ENCODE measurements around the gene ICAM2. TPM values are rescaled to one million over a fixed set of nuclear protein-coding genes. Genes with fewer than 3 reads are reported as not detected.
A peak's percentile ranks its signal among the peaks of the same experiment; 100 is the strongest.

The ICAM2 gene
- polyA plus RNA-seq, 1 donor from 2014 or later, result 183 TPM

DNA sequence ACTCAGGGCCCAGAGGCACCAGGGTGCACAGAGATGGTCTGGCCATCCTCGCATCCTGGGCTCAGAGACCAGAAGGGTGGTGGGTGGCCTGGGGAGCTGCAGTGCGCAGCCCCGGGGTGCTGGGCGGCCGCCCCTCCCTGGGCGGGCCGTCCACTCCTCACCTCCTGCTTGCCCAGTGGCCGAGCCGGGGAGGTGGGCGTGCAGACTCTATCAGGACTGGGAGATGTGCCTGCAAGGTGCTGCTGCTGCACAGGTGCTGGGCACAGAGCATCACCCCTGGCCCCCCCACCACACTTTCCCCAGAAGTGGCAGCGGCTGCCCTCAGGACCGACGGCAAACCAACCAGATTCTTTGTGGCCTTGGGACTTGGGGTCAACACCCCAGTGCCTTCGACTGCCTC is 47.6 kb downstream of the ICAM2 start, which contains the start of gene SCN4A:
Gene SCN4A, minus strand, starts transcription at position 123 of the 400 bp plus-strand sequence. Its CDS starts 77 bp downstream, at position 46.
- H3K27me3 Mint-ChIP-seq, result peaks cover 2% of the 10 kb centered on the region
- H3K9me3 Mint-ChIP-seq, result no peaks in the 10 kb centered on the region
- H3K36me3 Mint-ChIP-seq, result peaks cover 6% of the 10 kb centered on the region
- peaks cover 0 to 3% (median 0%) of the 10 kb centered on the region in 3 donors for H3K4me1 Mint-ChIP-seq
- H3K4me3 Mint-ChIP-seq, result no peak within 1 kb of the TSS
- peak within 1 kb of the TSS in 1 of 3 donors; percentile 41 for H3K27ac Mint-ChIP-seq

DNA sequence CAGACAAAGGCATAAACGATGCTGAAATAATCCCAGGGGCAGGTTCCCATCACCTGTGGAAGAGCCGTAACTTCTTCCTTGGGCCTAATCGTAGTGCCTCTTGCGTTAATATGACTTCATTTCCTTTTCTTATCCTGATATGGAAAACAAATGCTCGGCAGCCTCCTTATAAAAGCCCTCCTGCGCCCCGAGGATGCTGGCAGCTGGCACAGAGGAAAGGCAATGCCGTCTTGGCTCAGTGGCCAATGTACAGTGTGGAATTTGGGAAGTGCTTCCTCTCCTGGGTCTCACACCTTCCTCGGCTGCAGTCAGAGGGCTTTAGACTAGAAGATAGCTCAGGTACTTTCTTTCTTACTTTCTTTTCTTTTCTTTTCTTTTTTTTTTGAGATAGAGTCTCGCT is 51.2 kb downstream of the ICAM2 start:
- no peaks in the 10 kb centered on the region for H3K27me3 Mint-ChIP-seq
- H3K4me1 Mint-ChIP-seq, result peaks cover 0 to 4% (median 4%) of the 10 kb centered on the region in 3 donors
- H3K27ac Mint-ChIP-seq, result no peak overlapping the region
- peaks cover 5% of the 10 kb centered on the region for H3K36me3 Mint-ChIP-seq
- H3K4me3 Mint-ChIP-seq, result no peak overlapping the region
- H3K9me3 Mint-ChIP-seq, result no peaks in the 10 kb centered on the region

DNA sequence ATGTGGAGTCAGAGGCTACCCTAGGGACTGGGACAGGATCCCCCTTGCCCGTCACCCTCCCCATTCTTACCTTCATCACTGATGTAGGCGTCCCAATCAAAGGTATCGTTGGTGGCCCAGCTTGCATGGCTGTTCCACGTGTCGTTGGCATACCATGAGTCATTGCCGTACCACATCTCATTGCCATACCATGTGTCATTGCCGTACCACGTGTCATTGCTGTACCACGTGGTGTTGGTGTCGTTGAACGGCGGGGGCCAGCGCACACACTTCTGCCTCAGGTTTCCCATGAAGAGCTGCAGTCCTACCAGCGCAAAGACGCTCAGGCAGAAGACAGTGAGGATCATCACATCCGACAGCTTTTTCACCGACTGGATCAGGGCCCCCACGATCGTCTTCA is 52.5 kb downstream of the ICAM2 start:
- H3K27ac Mint-ChIP-seq, result no peak overlapping the region
- H3K27me3 Mint-ChIP-seq, result no peaks in the 10 kb centered on the region
- peaks cover 0 to 4% (median 4%) of the 10 kb centered on the region in 3 donors for H3K4me1 Mint-ChIP-seq
- H3K36me3 Mint-ChIP-seq, result peaks cover 4% of the 10 kb centered on the region
- H3K9me3 Mint-ChIP-seq, result no peaks in the 10 kb centered on the region
- no peak overlapping the region for H3K4me3 Mint-ChIP-seq

DNA sequence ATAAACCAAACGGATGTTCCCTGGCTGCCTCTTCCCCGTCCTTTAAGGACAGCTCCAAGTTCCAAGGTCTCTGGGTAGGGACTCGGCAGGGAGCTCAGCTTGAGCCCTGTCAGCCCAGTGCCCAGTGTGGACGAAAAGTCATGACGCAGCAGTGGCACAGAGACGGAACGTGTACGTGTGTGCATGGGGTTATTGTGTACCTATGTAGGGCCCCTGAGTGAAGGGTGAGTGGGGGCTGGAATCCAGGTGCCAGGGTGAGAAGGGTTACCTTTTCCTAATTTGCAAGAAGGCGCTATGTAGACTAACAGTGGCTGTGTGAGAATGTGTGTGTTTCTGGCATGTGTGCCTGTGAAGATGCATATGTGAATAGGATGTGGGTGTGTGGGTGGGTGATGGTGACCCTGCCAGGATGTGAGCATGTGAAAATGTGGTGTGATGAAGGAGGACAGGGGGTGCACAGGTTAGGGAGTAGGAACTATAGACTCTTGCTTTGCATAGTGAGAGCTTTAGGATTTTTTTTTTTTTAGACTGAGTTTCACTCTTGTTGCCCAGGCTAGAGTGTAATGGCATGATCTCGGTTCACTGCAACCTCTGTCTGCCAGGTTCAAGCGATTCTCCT is 53.7 kb downstream of the ICAM2 start:
- Mint-ChIP-seq H3K27ac (peak overlapping the region in 1 of 3 donors; percentile 17), H3K27me3 (no peaks in the 10 kb centered on the region), H3K36me3 (peaks cover 4% of the 10 kb centered on the region), H3K9me3 (no peaks in the 10 kb centered on the region), H3K4me3 (no peak overlapping the region), H3K4me1 (peaks cover 0 to 8% (median 4%) of the 10 kb centered on the region in 3 donors)

DNA sequence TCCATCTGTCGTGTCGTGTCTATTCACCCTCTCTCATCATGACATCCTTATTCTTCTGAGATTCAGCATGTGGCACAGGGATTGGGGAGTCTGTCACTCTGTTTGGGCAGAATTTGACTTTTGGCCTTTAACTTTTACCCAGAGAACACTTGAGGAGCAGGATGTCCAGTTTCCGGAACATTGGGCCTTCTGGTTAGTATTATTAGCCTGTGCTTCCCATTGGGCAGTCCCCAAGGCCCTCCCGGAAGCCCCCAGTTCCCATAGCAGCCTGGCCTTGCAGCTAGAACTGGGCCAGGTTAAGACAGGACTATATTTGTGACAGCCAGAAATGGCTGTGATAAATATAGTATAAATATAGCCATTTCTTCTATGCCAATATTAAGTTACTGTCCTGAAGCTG is 57.3 kb downstream of the ICAM2 start:
- Mint-ChIP-seq H3K36me3 (no peaks in the 10 kb centered on the region), H3K9me3 (no peaks in the 10 kb centered on the region), H3K4me1 (peaks cover 0 to 11% (median 4%) of the 10 kb centered on the region in 3 donors), H3K4me3 (no peak overlapping the region), H3K27ac (peak overlapping the region in 1 of 3 donors; percentile 36), H3K27me3 (no peaks in the 10 kb centered on the region)

DNA sequence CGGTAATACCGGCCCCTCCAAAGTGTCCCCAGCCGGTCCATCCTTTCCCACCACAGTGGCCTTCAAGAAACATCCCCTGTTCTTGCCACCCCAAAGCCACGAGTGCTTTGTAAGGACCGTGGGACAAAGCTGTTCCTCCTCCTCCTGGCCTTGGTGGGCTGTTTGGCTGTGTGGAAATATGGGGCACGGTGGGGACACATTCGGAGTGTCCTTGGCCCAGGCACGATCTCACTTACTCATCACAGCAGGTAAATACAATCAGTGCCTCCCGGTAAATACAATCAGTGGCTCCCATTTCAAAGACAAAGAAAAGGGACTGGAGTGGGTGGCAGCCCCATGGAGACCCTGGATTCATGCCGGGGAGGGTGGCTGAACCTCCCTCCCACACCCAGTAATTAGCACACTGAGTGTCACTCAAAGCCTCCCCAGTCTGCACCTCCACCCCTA is 58.1 kb downstream of the ICAM2 start:
- no peaks in the 10 kb centered on the region for H3K27me3 Mint-ChIP-seq
- peaks cover 0 to 12% (median 4%) of the 10 kb centered on the region in 3 donors for H3K4me1 Mint-ChIP-seq
- no peak overlapping the region for H3K27ac Mint-ChIP-seq
- no peaks in the 10 kb centered on the region for H3K36me3 Mint-ChIP-seq
- no peaks in the 10 kb centered on the region for H3K9me3 Mint-ChIP-seq
- peak overlapping the region in 1 of 4 donors; percentile 60 for H3K4me3 Mint-ChIP-seq

DNA sequence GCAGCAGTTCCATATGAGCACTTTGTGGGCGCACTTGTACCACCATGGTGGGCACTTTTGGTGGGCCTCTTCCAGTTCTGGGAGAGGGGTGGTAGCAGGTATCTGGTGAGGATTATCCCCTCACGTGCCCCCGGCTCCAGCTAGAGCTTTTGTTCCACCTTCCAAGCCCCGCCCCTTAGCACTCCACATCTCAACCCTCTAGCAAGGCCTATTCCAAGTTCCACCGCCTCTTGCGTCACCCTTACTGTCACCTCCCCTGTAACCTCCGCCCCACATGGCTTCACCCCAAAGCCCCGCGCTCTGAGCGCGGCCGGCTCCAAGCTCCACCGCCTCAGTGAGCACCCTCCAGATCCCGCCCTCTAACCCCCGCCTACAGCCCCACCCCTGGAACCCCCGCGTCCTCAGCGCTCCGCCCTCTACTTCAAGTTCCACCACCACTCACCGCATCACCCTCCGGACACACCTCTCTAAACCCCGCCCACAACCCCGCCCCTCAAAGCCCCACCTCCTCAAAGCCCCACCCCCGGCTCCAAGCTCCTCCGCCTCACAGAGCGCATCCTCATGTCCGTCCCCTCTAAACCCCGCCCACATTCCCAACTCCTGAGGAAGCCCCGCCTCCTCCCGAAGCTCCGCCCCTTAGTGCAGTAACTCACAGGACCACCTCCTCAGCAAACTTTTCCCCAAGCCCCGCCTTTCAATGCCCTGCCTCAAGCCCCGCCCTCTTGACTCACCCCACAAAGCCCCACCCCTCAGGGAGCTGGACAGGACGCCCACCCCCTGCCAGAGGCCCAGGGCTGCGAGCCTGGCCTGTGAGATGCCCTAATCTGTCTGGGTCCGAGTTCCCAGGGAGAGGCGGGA is 58.8 kb downstream of the ICAM2 start:
- H3K9me3 Mint-ChIP-seq, result no peaks in the 10 kb centered on the region
- peaks cover 0 to 11% (median under 1%) of the 10 kb centered on the region in 3 donors for H3K4me1 Mint-ChIP-seq
- no peak overlapping the region for H3K27ac Mint-ChIP-seq
- no peaks in the 10 kb centered on the region for H3K27me3 Mint-ChIP-seq
- H3K4me3 Mint-ChIP-seq, result peak overlapping the region in 2 of 4 donors; percentile 69 to 76
- H3K36me3 Mint-ChIP-seq, result peaks cover 1% of the 10 kb centered on the region

DNA sequence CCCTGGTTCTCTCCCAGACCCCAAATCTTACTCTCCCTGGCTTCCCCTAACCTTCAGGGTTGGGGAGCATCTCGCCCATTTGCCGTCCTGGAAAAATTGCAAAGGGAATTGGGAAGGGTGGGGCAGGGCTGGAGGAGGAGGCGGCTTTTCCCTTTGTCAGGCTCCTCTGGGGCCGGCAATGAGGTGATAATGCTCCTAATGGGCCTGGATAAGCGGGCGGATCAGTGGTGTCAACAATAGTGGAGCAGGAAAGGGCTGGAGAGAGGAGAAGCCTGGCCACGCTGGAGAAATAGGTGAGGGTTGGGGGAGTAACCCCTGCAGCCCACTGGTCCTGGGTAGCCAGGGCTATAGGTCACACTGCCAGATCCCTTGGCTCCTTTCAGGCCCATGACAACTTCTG is 60.0 kb downstream of the ICAM2 start:
- Mint-ChIP-seq H3K36me3 (peaks cover 1% of the 10 kb centered on the region), H3K9me3 (no peaks in the 10 kb centered on the region), H3K27me3 (no peaks in the 10 kb centered on the region), H3K27ac (no peak overlapping the region), H3K4me3 (no peak overlapping the region), H3K4me1 (peaks cover 1 to 11% (median 8%) of the 10 kb centered on the region in 3 donors)

DNA sequence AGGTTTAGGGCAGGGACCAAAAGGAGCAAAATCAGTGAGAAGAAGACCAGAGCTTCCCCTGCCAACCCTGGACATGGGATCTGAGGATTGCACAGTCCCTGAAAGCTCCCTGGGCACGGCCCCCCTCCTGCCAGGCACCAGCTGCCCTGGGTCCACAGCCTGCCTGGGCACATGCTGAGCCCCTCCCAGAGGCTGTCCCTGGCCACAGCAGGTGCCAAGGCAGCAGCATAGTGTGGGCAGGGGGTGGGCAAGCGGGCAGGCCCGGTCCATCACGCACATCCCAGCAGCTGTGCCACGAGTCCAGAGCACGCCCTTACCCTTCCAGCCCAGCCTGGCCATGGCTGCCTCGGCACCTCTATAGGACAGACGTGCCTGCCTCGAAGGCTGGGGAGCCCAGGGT is 60.4 kb downstream of the ICAM2 start:
- H3K4me3 Mint-ChIP-seq, result no peak overlapping the region
- no peaks in the 10 kb centered on the region for H3K27me3 Mint-ChIP-seq
- H3K36me3 Mint-ChIP-seq, result peaks cover 1% of the 10 kb centered on the region
- H3K9me3 Mint-ChIP-seq, result no peaks in the 10 kb centered on the region
- H3K4me1 Mint-ChIP-seq, result peaks cover 4 to 13% (median 12%) of the 10 kb centered on the region in 3 donors
- peak overlapping the region in 1 of 3 donors; percentile 62 for H3K27ac Mint-ChIP-seq

DNA sequence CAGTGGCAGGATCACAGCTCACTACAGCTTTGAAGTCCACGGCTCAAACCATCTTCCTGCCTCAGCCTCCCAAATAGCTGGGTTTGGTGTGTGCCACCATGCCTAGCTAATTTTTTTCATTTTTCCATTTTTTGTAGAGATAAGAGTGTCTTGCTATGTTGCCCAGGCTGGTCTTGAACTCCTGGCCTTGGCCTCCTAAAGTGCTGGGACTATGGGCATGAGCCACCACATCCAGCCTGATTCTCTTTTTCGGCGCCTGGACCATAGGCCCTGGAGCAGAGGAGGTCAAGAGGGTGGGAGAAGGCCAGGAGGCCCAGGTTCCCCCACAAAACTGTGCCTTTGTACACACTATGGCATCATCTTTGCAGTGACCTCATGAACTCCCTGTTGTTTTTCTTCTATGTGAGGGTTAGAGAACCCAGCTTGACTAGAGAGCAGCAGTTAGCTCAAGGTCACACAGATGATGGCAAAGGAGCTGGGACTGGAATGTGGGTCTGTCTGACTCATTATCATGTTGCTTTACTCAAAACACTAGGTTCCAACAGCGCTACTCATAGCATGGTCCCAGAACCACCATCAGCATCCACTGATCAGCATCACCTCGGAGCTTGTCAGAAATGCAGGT is 64.0 kb downstream of the ICAM2 start:
- Mint-ChIP-seq H3K4me1 (peaks cover 16 to 24% (median 17%) of the 10 kb centered on the region in 3 donors), H3K9me3 (no peaks in the 10 kb centered on the region), H3K27ac (peak overlapping the region; percentile 39 to 88 (median 88)), H3K27me3 (no peaks in the 10 kb centered on the region), H3K4me3 (peak overlapping the region in 1 of 4 donors; percentile 45), H3K36me3 (peaks cover 1% of the 10 kb centered on the region)

DNA sequence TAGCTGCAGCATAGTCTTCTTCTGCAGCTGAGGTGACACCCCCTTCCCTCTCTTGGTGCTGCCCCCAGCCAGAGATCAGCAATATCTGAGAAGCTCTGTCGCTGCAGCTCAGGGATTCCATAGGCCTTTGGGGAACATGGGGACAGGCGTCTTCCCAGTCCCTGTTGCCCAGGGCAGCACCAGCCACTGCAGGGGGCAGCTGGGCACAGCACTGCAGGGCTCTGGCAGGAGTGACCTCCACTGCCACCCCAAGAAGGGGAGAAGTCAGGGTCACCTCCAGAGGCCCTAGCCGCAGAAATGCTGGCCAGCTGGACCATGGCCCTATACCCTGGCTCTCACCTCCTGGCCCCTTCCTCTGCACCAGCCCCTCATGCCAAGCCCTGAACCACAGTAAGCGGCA is 64.6 kb downstream of the ICAM2 start:
- no peaks in the 10 kb centered on the region for H3K27me3 Mint-ChIP-seq
- peak overlapping the region in 2 of 3 donors; percentile 88 for H3K27ac Mint-ChIP-seq
- peak overlapping the region in 2 of 4 donors; percentile 11 to 81 for H3K4me3 Mint-ChIP-seq
- peaks cover 18 to 29% (median 21%) of the 10 kb centered on the region in 3 donors for H3K4me1 Mint-ChIP-seq
- H3K36me3 Mint-ChIP-seq, result peaks cover 1% of the 10 kb centered on the region
- no peaks in the 10 kb centered on the region for H3K9me3 Mint-ChIP-seq

DNA sequence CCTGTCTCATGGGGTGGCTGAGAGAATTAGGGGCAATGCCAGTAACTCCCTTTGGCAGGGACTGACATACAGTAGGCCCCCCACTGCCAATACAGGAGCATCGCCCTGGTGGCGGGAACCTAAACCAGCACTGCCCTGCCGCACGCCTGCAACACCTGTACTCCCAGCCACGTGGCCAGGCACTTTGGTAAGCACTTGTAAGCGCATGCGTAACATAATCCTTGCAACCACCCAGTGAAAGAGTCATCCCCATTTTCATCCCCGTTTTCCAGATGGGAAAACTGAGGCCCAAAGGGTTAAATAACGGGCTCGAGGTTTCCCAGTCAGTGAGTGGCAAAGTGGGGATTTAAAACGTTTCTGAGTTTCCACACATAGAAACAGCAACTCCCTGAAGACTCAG is 65.2 kb downstream of the ICAM2 start:
- Mint-ChIP-seq H3K4me3 (peak overlapping the region in 1 of 4 donors; percentile 11), H3K4me1 (peaks cover 19 to 29% (median 22%) of the 10 kb centered on the region in 3 donors), H3K9me3 (no peaks in the 10 kb centered on the region), H3K27ac (peak overlapping the region in 2 of 3 donors; percentile 87 to 88), H3K27me3 (no peaks in the 10 kb centered on the region), H3K36me3 (peaks cover 1% of the 10 kb centered on the region)

DNA sequence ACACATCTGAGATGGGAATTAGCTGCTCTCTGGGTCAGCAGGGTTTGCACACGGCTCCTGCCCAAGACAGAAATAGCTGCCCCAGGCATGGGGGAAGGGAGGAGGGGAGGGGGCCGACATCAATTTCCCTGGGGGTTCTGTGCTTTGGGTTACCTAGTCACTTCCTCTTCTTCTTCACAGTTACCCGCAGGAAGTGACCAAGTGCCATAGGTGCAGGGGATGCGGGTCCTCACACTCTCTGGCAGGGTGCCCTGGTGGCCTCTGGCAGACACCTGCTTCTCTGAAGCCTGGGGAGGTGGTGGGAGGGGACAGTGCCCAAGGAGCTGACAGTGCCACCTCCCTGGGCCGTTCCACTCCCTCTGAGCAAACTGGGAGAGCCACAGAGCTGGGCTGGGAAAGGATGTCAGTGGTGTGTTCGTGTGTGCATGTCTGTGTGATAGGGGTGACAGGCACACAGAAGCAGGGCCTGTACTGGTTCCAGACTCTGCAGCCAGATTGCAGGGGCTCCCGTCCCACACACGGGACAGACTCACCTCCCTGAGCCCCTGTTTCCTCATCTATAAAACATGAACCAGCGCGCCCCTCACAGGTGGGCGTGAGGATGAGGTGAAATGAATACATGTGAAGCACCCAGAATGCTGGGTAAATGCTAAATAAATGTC is 65.9 kb downstream of the ICAM2 start:
- Mint-ChIP-seq H3K27ac (peak overlapping the region; percentile 87 to 94 (median 90)), H3K27me3 (no peaks in the 10 kb centered on the region), H3K4me3 (peak overlapping the region; percentile 11 to 93 (median 72)), H3K36me3 (peaks cover 1% of the 10 kb centered on the region), H3K9me3 (no peaks in the 10 kb centered on the region), H3K4me1 (peaks cover 19 to 29% (median 22%) of the 10 kb centered on the region in 3 donors)

Measured in IgD-negative memory B cell (primary cell).